Stimulated activated CD8-positive, alpha-beta memory T cell treated with anti-CD3 and anti-CD28 coated beads, Interleukin-4, amount 100 ng/mL, for 4 hours (primary cell): Measurements from ENCODE around the gene FOXD4L4.
"Not testable (repeated sequence)": the region's sequence is repeated elsewhere in the genome, so short reads cannot be mapped to it uniquely, and the experiment has no call there.

Source experiments
- DNase-seq, 2 donors: peaks; one replicate each; pipeline ENCODE4 v3.0.0-alpha.2; 2020; ENCODE audit warnings: low read depth in 2 of 2, low spot score in 1 of 2

The FOXD4L4 gene

GRCh38 chr9:65737096-65737564 is at the start of gene FOXD4L4:
Gene FOXD4L4, plus strand, starts transcription at chr9:65737146. Its CDS starts 0 bp downstream, at chr9:65737146.
- not testable (repeated sequence) for DNase-seq

GRCh38 chr9:65703550-65703949 is 33.4 kb upstream of the FOXD4L4 start:
- DNase-seq = not testable (repeated sequence)

- not testable (repeated sequence) for DNase-seq
These were observed 22.5 kb upstream of the FOXD4L4 start for GRCh38 chr9:65714445-65714844.

DNA sequence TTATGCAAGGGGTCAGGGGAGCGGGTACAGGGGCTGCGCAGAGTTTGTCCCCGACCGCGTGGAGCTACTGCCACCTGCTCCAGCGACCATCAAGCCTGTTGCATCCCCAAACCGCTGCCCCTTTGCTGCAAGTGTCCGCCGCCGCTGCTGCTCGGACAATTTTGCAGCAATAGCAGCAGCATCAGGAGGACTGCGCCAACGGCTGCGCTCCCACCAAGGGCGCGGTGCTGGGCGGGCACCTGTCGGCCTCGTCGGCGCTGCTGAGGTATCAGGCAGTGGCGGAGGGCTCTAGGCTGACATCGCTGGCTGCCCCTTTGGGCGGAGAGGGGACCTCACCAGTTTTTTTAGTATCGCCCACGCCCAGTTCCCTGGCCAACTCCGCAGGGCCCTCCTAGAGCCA is 1.2 kb downstream of the FOXD4L4 start:
- DNase-seq = not testable (repeated sequence)
